Activated gamma-delta T cell (primary cell): ENCODE measurements around the gene CIDEB.
A peak's percentile ranks its signal among the peaks of the same experiment; 100 is the strongest.

Experiments
- DNase-seq: peaks from one replicate; lab custom pipeline; 2025; lab: John Stamatoyannopoulos, UW

The CIDEB gene

DNA sequence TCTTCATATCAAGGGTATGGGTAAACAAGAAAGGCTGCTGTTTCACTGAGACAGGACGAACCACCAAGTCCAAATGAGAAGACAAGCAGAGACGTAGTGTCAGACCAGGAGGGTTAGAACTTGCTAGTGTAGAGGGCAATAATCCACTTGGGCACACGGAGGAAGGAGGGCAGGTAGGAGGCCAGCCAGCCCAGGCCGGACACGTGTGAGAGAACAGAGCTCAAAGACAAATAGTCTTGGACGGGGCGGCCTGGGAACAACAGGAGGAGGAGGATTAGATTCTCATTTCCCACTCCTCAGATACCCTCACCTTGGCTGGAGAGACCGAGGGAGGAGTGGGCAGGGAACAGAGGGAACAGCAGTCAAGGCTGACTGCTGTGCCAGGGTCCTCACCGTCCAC lies 17.0 kb downstream of the CIDEB start:
- no peak for DNase-seq

DNA sequence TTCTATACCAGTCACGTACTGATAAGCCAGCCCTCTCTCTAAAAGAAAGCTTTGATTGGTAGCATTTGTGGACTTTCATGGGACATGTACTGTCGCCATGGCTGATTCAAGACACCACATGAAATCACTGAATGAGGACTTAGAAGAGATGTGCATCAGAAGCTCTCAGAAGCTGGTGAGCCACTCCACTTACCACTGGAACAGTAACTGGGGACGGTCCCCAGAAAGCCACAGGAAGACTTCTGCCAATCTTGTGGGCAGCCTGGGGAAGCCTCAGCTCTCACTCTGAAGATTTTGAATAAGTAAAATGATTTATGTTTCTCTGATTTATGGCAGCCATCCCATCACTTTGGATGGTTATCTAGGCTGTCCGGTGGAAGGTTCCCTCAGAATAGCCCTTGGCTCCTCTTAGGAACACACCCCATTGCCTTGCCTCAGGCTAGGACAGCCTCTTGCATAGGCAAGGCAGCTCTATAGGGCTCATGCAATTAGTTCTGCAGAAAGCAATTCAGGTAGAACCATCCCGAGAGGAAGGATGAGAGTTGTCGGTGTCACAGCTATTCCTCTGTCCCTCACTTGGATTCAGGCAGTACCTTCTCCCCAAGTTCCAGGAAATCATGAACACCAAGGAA lies 18.0 kb downstream of the CIDEB start:
- no peak for DNase-seq

DNA sequence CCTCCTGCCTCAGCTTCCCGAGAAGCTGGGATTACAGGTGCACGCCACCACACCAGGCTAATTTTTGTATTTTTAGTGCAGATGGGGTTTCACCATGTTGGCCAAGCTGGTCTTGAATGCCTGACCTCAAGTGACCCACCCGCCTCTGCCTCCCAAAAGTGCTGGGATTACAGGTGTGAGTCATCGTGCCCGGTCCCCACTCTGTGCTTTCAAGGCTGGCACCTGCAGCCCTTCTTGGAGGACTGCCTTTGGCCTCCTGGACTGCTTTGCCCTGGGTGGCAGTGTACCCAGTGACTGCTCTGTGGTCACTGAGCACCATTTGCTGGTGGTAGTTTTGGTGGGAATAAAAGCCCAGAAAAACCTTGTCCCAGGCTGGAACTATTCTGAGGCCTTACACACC lies 20.8 kb downstream of the CIDEB start:
- no peak for DNase-seq

DNA sequence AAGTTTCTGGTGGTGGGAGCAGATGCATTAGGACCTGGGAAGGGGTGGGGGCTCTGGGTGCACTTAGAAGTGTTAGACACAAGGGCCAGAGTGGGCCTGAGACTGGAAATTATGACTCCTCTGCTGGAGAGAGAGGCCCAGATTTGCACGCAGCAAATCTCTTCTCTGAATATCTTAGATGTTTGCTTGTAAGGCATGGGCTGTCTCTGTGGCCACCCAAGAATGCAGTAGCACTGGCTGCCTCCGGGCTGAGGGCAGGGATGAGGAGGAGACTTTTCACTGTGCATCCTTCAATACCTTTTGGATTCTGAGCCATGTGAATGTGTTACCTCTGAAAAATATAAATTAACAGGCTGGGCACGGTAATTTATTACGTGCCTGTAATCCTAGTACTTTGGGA lies 22.4 kb downstream of the CIDEB start:
- no peak for DNase-seq

DNA sequence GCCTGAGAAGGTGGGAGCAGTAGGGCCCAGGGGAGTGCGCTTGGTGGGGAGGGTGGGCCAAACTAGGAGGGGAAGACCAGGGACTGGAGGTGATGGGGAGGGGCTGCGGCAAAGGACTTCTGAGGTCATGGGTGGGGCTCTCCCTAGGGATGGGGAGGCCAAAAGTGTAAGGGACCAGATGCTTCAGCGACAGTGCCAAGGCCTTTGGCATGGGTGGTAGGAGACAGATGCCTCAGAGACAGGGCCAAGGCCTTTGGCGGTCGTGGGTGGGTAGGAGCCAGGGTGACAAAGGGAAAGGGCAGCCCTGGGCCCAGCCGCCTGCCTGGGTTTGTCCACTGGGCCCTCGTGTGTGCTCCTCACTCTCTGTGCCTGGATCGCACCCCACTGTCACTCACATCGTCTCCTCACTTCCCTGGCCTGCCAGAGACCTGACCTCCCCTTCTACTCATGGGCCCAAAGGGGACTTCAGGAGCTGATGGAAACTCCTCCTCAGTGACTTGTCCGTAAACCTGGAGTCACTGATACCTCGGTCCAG lies 23.2 kb downstream of the CIDEB start:
- no peak for DNase-seq

DNA sequence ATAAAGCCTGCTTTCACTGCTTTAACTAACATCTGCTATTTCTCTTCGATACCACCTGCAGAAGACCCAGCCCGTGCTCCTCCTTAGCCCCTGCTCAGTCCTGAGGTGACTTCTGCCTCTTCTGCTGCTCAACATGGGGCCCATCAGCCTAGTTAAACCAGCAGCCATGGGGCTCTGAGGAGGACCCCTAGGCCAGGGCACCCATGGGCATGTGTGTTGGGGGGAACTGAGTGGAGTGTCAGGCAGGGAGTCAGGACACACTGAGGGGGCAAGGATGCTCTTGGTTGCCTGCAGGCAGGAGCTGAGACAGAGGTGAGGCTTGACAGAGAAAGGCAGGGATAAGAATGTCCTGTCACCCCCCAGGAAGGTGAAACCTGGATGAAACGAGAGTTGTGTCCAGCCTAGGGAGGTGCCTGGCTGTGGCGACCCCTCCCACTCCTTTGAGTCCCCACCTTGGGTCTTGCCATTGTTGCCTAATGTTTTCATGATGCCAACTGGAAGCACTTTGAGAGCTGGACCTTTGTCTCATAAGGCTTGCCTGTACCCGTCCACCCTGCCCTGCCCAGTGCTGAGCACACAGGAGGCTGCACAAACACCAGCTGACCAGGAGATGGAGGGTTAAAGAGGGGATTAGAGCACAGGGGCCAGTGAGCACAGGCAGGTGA lies 23.8 kb downstream of the CIDEB start:
- no peak for DNase-seq

DNA sequence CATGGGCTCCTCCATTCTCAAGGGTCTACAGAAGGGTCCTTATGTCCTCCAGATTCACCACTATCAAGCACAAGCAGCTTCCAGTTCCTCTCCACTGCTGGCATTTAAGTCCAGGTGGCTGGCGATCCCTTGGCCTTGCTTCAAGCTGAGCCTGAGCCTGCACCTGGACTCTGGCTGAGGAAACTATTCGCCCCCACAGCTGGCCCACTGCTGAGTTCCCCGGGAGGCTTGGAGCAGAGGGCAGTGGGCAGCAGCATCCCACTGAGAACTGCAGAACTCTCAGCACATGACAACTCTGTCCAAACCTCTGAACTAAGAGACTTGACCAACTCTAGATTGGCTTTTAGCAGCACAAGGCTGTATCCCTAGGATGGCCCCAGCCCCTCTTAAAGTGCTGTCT lies 25.0 kb downstream of the CIDEB start:
- no peak for DNase-seq

DNA sequence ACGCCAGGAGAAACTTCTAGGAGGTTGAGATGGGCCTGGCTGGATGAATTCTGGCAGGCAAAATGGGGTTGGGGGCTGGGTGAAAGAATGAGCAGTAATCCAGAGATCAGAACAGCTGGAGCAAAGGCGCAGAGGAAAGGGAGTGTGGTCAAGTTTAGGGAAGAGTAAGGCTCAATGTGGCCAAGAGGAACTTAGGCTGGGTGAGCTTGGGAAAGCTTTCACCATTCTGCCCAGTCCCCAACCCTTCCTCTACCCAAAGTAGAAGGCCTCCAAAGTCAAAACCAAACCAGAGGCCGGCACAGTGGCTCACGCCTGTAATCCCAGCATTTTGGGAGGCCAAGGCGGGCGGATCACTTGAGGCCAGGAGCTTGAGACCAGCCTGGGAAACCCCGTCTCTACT lies 26.1 kb downstream of the CIDEB start:
- no peak for DNase-seq

DNA sequence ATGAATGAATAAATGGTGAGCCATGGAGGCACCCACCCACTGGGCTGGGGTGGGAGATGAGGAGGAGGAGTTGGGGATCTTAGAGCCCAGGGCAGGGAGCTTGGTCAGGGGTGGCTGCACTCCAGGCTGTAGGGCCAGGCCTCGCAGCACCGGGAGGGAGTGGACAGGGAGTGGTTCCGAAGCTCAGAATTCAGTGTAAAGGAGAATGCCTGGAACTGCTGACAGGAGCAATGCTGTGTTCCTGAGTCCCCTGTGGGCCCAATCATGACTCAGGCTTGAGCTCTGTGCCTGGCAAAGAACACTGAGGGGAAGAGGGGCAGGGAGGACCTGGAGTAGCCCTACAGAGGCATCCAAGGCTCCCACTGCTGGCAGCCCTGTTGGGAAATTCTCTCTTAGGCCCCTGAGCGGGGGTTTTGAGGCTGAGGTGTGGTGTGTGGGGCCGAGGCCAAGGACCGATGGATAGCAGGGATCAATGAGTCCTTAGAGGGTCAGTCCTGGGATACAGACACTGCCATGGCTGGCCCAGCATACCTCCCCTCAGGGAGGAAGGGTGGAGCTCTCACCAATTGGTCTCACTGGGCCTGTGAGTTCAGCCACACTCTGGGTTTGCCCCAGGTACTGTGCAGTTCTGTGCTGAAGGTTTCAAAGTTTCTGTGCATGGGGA lies 26.8 kb downstream of the CIDEB start:
- no peak for DNase-seq

DNA sequence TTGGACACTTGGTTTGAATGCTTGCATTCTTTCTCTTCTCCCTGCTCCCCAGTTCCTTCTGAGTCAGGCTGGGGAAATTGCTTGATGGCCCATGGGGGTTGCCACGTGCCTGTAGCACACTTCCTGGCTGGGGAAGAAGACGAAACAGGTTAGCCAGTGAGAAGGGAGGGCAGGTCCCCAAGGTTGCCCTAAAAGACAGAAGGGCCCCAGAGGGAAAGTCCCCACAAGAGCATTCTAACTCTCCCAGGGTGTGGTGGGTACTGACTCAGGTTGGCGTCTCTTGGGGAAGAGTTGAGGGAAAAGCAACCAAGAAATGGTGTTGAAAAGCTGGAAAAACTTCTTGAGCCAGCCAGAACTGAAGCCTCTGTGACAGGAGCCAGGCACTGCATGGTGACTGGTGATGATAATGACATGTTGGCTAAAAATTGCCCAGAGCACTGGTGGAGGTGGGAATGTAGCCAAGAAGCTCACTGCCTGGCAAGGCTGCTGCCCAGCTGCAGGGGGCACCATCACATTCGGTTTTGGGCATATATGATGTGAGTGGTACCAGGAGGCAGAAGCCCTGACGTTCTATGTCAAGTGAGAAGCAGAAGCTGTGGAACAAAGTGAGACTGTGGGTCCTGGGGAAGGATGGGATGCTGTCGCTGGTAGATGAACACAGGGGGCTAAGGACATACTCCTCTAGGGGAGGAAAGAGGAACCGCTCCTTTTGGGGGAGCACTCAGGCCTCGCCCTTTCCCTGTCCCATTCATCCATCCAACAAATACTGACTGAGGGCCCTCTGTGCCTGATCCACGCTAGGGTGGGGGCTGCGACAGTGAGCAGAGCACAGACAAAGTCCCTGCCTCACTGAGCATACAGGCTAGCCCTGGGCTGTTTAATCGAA lies 28.2 kb downstream of the CIDEB start:
- no peak for DNase-seq

DNA sequence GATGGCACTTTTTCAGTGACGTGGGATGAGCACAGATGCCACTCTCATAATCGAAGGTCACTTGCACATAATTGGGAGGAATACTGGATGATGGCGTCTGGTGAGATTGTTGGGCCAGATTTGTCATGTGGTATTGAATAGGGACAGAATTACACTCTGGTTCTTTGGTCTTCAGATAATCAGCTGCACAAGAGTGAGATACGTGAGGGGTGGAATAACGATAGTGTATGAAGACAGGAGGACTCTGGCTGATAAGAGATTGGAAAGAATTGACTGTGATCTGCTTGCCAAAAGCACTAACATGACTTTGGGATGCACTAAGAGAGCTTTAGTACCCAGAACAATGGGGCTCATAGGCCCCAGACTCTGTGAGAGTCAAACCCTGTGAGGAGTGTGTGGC lies 29.4 kb downstream of the CIDEB start:
- DNase-seq: no peak

DNA sequence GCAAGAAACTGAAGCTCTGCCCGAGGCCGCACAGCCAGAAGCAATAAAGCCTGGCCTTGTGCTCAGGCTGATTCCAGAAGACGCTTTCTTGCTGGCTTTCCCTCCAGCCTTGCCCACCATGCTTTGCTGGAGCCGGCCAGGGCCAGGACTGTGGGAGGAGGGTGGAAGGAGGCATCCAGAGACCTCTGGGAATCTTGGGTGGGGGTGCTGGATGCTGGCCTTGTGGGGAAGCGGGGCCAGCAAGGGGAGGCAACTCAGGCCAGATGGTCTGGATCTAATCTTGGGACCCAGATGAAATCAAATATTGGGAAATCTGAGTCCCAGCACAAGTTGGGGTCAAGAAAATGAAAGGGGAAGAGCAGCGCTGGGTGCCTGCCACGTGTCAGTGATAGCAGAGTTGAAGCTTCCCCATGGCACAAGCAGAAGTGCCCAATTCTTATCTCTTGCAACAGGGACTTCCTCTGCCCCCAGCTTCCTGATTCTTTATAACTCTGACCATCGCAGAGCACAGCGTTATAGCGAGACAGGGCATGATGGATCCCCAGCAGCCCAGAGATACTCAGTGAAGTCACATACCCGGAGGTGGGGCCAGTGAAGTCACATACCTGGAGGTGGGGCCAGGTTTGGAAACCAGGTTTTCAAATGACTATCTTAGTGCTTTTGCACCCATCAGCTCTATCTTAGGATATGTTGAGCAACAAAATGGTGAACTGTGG lies 30.0 kb downstream of the CIDEB start:
- DNase-seq: no peak

DNA sequence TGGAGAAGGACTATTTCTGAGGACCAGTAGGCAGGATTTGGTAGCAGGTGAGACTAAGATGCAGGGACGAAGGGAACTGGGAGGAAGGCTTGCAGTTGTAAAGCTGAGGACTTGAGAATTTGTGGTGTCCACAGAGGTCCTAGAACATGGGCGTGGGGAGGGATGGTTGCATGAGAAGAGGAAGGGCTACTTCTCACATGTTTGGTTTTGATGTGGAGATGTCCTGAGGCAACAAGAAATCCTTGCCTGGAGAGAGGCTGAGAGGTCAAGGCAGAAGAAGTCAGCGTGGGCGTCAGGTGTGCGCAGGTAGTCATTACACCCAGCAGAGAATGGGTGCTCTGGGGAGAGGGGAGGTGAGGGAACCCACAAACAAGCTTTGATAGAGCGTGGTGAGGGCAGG lies 30.7 kb downstream of the CIDEB start:
- no peak for DNase-seq

DNA sequence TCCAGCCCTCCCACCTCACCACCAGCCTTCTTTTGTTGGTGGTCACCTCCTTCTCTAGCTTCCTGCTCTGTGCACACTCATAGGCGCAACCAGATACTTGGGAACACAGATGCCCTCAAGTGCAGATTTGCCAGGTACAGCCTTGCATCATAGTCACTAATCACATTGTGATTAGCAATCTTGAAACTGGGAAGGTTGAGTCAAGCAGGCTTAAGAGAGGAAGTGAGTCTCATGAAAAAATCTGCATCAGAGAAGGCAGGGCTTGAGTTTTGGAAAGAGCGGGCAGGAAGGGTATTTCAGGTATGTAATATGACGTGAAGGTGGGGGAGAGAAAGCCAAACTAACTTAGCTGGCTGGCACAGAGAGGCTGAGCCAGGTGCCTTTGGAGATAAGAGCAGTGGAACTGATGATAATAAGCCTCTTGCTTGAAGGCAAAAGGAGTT lies 33.7 kb downstream of the CIDEB start:
- DNase-seq: no peak

DNA sequence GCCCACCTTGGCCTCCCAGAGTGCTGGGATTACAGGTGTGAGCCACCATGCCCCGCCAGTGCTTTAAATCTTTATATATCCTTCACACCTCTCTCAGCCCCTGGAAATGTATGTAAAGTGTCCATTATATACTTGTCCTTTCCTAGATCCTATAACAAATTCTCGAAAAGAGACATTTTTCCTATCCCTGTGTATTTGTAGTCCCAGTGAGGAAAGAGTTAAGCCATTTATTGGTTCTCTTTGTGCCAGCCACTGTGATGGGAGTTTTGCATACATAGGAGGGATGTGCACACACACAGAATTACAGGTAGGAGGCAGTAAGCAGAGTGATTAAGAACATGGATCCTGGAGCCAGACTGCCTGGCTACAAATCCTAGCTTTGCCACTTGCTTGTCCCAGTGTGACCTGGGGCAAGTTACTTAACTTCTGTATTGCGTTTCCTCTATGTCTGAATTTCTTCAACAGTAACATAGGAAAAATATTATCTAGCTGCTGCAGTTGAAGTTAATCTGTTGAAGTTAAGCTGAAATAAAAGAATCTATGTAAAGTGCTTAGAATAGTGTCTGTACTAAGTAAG lies 34.3 kb downstream of the CIDEB start:
- DNase-seq: no peak

DNA sequence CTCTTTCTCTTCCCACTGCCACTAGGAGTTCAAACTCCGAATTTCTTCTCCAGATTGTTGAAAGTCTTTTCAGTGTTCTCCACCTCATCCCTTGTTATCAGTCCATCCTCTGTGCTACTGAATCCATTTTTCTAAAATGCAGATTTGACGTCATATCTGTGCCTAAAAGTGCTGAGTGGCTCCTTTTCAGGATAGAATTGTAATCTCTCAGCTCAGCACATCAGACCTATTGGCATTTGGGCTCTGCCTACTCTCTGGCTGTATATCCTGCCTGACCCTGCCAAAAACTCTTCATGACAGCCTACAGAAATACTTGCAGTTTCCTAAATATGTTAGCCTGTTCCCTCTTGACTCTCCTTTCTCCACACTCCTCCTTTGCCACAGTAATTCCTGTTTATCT lies 35.3 kb downstream of the CIDEB start:
- no peak for DNase-seq

DNA sequence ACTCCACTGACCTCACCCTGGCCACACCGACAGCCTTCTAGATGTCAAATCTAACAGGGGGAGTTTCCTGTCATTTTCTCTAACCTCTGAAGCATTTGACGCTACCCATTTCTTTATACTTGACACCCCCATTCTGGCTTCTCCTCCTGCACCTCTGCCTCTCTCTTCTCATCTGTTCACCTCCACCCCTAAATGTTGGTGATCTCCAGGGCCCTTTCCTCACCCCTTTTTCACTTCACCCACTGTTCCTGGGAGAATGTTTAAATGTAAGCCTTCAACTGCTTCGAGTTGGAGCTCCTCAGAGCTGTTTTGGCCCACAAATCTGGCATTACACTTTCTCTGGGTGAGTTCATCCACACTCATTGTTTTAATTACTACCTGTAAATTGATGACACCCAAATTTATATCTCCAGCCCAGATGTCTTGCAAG lies 35.9 kb downstream of the CIDEB start:
- no peak for DNase-seq

DNA sequence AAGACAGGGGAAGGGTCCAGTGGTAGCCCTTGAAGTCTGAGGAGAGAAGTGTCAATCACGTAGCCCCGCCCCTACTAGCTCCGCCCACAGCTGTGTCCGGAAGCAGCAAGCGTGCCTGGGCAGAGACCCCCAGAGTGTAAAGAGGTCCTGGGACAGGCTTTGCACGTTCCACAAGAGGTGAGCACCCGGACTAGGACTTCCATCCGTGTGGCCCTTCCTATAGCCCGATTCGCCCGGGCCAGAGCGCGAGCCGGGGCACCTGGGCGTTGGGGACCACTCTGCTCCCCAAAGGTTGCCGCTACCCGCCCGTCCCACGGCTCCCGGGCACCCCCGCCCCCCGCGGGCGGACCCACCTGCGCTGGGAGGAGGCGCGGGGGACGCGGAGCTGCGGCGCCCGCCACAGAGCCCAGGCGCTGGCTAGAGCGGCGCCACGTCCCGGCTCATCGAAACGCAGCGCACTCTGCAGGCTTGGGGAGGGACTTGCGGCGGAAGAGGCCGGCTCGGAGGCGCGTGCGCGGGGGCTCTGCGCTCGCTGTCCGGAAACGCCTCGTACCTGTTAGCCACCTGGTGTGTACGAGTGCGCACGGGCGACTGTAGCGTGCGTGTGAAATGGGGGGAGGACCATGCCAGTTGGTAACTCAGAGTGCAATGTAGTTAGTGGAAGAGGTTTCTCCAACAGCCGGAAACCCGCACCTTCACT lies 36.5 kb downstream of the CIDEB start, which contains the start of gene RABGGTA:
Gene RABGGTA, minus strand, starts transcription at position 464 of the 700 bp plus-strand sequence. CDS start 482 bp downstream, outside the sequence.
- peak; percentile 91 for DNase-seq

DNA sequence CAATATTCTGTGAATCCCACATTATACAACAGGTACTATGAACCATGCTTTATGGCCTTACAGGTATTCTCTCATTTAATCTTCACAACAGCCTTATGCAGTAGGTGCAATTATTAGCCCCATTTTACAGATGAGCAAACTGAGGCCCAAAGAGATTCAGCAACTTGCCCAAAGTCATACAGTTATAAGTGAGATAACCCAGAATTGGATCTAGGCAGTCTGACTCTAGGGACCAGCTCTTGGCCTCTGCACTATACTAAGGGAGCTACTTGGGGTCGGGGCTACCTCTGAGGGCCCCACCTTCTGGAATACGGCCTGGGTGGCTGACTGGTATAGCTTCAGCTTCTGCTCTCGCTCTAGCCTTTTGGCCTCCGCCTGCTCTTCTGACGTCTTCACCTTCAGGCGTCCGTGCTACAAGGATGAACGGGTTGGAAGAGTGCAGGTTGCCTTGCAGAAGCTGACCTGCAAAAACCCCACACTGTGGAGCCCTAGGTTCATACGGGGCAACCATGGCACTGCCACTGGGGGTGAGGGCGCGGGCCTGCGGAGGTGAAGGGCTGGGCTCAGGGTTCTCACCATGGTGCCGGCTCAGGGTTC lies 37.1 kb downstream of the CIDEB start:
- no peak for DNase-seq
